ENCODE measurements around the gene SCFD2. TPM values are rescaled to one million over a fixed set of nuclear protein-coding genes. Genes with fewer than 3 reads are reported as not detected.

The SCFD2 gene
- total and polyA plus RNA-seq, 10 of the 15 experiments (the other 5 are each of a cell fraction or from before 2014, with no cell fraction given), result 4.8 to 37.6 (median 24.9) TPM

- Histone ChIP-seq H3K27me3 (replicated peaks in 1 of 2; ENCODE audit: control insufficient read depth in 2 of 2, insufficient read depth in 2 of 2, low read length in 1 of 2) (no peaks in the 10 kb centered on the region), H3K36me3 (ENCODE audit: control insufficient read depth in 2 of 2, insufficient read depth in 2 of 2, low read length in 1 of 2) (no peaks in the 10 kb centered on the region; a peak in 1 of 4 replicates), H3K4me1 (ENCODE audit: control insufficient read depth, insufficient read depth, low read length) (no peaks in the 10 kb centered on the region), H4K20me1 (ENCODE audit: control insufficient read depth, insufficient read depth) (no peaks in the 10 kb centered on the region), H3K4me2 (ENCODE audit: control insufficient read depth, insufficient read depth) (no peak overlapping the region), H3K9me3 (replicated peaks; ENCODE audit: control insufficient read depth, insufficient read depth, low read length) (no peaks in the 10 kb centered on the region), H3K27ac (ENCODE audit: control insufficient read depth, insufficient read depth) (no peak overlapping the region), H3K4me3 (no peak overlapping the region), H2AFZ (ENCODE audit: control insufficient read depth, low read depth, low read length) (no peak overlapping the region), H3K79me2 (ENCODE audit: control insufficient read depth, insufficient read depth, low read length) (no peaks in the 10 kb centered on the region), H3K9ac (ENCODE audit: control insufficient read depth, insufficient read depth, low read length) (no peak overlapping the region)
- FAIRE-seq (no peak), ATAC-seq (no peak), DNase-seq (ENCODE audit: low read depth, low spot score) (no peak)
- CTCF ChIA-PET, result interaction anchor here (1.2 to 1.7 kb wide), 2 partner anchors 30 to 1102 kb away, joined by 4 read pairs; no protein-coding TSS in a partner anchor
- RAD21 ChIA-PET (ENCODE audit: unreplicated experiment), result no interaction called here
- SMC1A ChIA-PET (ENCODE audit: uncharacterized antibody, unreplicated experiment), result interaction anchor here (1.0 to 1.6 kb wide), 3 partner anchors 22 to 85 kb away, joined by 4 to 5 read pairs (median 4); no protein-coding TSS in a partner anchor
- POLR2A ChIA-PET, result no interaction called here
- TF ChIP-seq ESRRA (IDR thresholded peaks at IDR 0.05; ENCODE audit: low read length), result no peak
- TF ChIP-seq SREBF2 (IDR thresholded peaks at IDR 0.05; ENCODE audit: low read length), result no peak
- no peak for TF ChIP-seq JUND (IDR thresholded peaks at IDR 0.05; ENCODE audit: low read depth, low read length)
- no peak for TF ChIP-seq MTA2 (IDR thresholded peaks at IDR 0.05; ENCODE audit: low read depth)
- no peak for TF ChIP-seq MEF2B (IDR thresholded peaks at IDR 0.05; ENCODE audit: partially characterized antibody, poor library complexity, severe bottlenecking)
- no peak for TF ChIP-seq EED (IDR thresholded peaks at IDR 0.05; ENCODE audit: low read depth)
- no peak for TF ChIP-seq MLLT1 (IDR thresholded peaks at IDR 0.05)
- TF ChIP-seq CHD2 (IDR thresholded peaks at IDR 0.05; ENCODE audit: borderline replicate concordance, low read depth, low read length), result no peak
- TF ChIP-seq TAF1 (IDR thresholded peaks at IDR 0.05; ENCODE audit: borderline replicate concordance, low read depth, low read length), result no peak
- TF ChIP-seq TBL1XR1 (IDR thresholded peaks at IDR 0.05; ENCODE audit: low read depth, low read length), result no peak
- TF ChIP-seq SREBF1 (IDR thresholded peaks at IDR 0.05; ENCODE audit: low read length), result no peak
- TF ChIP-seq MAX (IDR thresholded peaks at IDR 0.05; ENCODE audit: low read depth, low read length), result no peak
- TF ChIP-seq TCF3 (IDR thresholded peaks at IDR 0.05; ENCODE audit: borderline replicate concordance, insufficient read depth, low read depth, low read length), result no peak
- no peak for TF ChIP-seq NRF1 (conservative IDR thresholded peaks at IDR 0.05; ENCODE audit: low read depth, low read length)
- TF ChIP-seq IRF4 (IDR thresholded peaks at IDR 0.05; ENCODE audit: low read depth, low read length), result no peak
- no peak for TF ChIP-seq ZBTB4 (CRISPR knock-in tag; IDR thresholded peaks at IDR 0.05)
- no peak for TF ChIP-seq KLF5 (IDR thresholded peaks at IDR 0.05; ENCODE audit: partially characterized antibody)
- TF ChIP-seq CBX3 (IDR thresholded peaks at IDR 0.05; ENCODE audit: borderline replicate concordance, low read depth), result no peak
- BruUV-seq (replicated peaks), result no TSS peak
- 98% methylated on average over 5 of the region's 5 CpGs for WGBS (ENCODE audit: insufficient coverage, insufficient replicate concordance, low lambda C conversion rate, missing lambda C conversion rate)
- in situ Hi-C loops (cut with MboI), result no loop called here
- intact Hi-C loops (cut with micrococcal nuclease; ENCODE audit: unreplicated experiment), result no loop called here
Observed at GRCh38 chr4:53130896-53131561, 234.8 kb downstream of the SCFD2 start.
